Colonic mucosa (tissue), 4 donors: ENCODE data around the gene EPHB1. TPM values are rescaled to one million over a fixed set of nuclear protein-coding genes. Genes with fewer than 3 reads are reported as not detected.

Experiments used
- DNase-seq: peaks from one replicate; pipeline ENCODE4 v3.0.0-alpha.2; 2020
- H3K27ac ChIP-seq: fragments of 200-600 bp; one replicate; pipeline ENCODE4 v1.8.0; 2021
- H3K27me3 ChIP-seq: fragments of 200-600 bp; one replicate; pipeline ENCODE4 v1.8.0; 2021
- H3K36me3 ChIP-seq: fragments of 200-600 bp; one replicate; pipeline ENCODE4 v1.8.0; 2021
- H3K4me1 ChIP-seq: fragments of 200-600 bp; one replicate; pipeline ENCODE4 v1.8.0; 2021; ENCODE audit warnings: mild to moderate bottlenecking
- H3K4me3 ChIP-seq: fragments of 200-600 bp; one replicate; pipeline ENCODE4 v1.8.0; 2021
- H3K9ac ChIP-seq, 2 donors: one replicate each; pipeline ENCODE4 v1.7.0; 2013; ENCODE audit warnings: control low read depth in 2 of 2, low read depth in 2 of 2, low read length in 2 of 2
- H3K9me3 ChIP-seq: fragments of 200-600 bp; one replicate; pipeline ENCODE4 v1.8.0; 2021
- intact Hi-C: fragments of 100-400 bp; cut with DNase I; formaldehyde crosslinking; loops from one replicate; pipeline ENCODE4 v1.14.1; 2022
- total RNA-seq, 2 donors: library from RNA; stranded (reverse); fragmentation: NEBNext Ultra II Directional in 1 of 2; extraction: Animal tissue kit (Norgen Biotek cat#: 25700) in 1 of 2; gene quantifications; one replicate each; pipeline ENCODE4 v1.2.1, GENCODE V29; 2021
- TF ChIP-seq, protein P1 (sequence below): fragments of 200-600 bp; IDR thresholded peaks from one replicate; pipeline ENCODE4 v1.8.0; 2022; ENCODE audit warnings: antibody characterized with exemption, mild to moderate bottlenecking
- donor health status: healthy.
- donor health status: DM: no; HTN: no; CAD: no.
- donor health status: DM: no; HTN: no; CAD: no.

EPHB1 gene
- total RNA-seq, 2 donors from 2014 or later: 0.40 to 0.74 TPM

DNA sequence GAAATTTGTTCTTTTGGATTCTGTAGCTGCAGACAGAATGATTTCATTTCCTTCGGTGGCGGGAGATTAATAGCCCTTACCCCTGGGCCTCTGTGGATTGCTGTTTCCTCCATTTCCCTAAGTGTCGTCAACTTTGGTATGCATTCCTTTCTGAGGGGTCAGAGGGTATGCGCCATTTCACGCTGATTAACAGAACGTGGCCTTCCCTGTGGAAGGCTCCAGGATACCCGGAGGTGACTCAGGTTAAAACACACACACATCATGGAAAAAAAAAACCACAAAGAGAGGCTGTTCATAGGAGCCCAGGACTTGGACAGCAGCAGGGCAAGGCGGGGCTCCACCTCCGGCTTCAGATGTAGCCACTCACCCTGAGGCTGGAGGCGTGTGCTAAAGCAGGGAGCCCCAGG is 51.9 kb downstream of the EPHB1 start:
- H3K9me3 ChIP-seq: no peaks in the 10 kb centered on the region
- no peak overlapping the region for H3K9ac ChIP-seq
- no peaks in the 10 kb centered on the region for H3K4me1 ChIP-seq
- intact Hi-C loops: no loop called here
- no peak overlapping the region for H3K27ac ChIP-seq
- no peaks in the 10 kb centered on the region for H3K27me3 ChIP-seq
- no peaks in the 10 kb centered on the region for H3K36me3 ChIP-seq
- no peak overlapping the region for H3K4me3 ChIP-seq
- TF ChIP-seq, protein P1, sequence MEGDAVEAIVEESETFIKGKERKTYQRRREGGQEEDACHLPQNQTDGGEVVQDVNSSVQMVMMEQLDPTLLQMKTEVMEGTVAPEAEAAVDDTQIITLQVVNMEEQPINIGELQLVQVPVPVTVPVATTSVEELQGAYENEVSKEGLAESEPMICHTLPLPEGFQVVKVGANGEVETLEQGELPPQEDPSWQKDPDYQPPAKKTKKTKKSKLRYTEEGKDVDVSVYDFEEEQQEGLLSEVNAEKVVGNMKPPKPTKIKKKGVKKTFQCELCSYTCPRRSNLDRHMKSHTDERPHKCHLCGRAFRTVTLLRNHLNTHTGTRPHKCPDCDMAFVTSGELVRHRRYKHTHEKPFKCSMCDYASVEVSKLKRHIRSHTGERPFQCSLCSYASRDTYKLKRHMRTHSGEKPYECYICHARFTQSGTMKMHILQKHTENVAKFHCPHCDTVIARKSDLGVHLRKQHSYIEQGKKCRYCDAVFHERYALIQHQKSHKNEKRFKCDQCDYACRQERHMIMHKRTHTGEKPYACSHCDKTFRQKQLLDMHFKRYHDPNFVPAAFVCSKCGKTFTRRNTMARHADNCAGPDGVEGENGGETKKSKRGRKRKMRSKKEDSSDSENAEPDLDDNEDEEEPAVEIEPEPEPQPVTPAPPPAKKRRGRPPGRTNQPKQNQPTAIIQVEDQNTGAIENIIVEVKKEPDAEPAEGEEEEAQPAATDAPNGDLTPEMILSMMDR: no peak
- no peak for DNase-seq

DNA sequence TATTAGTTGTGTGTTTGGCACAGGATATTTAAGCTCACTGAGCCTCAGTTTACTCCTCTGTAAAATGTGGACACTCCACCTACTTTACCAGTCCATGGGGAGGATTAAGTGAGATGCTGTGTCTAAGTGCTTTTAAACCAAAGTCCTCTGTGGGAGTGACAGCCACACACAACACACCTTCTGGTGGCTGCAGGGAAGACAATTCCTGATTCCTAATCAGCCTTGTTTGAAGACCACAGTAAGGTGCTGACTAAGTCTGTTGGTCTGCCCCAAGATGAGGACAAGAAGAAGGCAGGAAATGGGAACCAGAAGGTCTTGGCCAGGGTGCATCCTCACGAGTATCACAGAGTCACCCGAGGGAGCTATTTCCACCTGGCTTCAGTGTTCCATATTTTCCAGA is 52.3 kb downstream of the EPHB1 start:
- Histone ChIP-seq H3K27me3 (no peaks in the 10 kb centered on the region), H3K27ac (no peak overlapping the region), H3K9me3 (no peaks in the 10 kb centered on the region), H3K4me1 (no peaks in the 10 kb centered on the region), H3K9ac (no peak overlapping the region), H3K36me3 (no peaks in the 10 kb centered on the region), H3K4me3 (no peak overlapping the region)
- intact Hi-C loops: no loop called here
- TF ChIP-seq, protein P1: no peak
- no peak for DNase-seq

DNA sequence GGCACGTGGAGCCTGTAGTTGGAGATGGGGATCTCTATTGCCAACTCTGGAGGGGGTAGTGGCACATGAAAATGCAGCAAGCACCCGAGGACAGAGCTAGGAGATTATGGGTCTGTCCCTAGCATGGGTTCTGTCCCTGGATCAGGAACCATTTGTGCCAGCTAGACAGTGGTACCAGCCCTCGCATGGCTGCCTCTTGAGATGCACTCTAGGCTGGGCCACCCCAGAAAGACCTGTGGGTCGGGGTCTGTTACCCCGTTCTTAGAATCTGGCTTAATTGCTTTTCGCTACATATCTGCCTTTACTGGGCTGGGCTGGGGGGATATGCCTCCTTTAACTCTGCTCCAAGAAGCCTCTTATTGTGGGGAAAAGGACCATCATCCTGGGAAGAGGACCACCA is 54.5 kb downstream of the EPHB1 start:
- no peak overlapping the region for H3K4me3 ChIP-seq
- TF ChIP-seq, protein P1: no peak
- no peak for DNase-seq
- intact Hi-C loops: no loop called here
- H3K9me3 ChIP-seq: no peaks in the 10 kb centered on the region
- no peaks in the 10 kb centered on the region for H3K27me3 ChIP-seq
- no peak overlapping the region for H3K27ac ChIP-seq
- H3K9ac ChIP-seq: no peak overlapping the region
- H3K4me1 ChIP-seq: no peaks in the 10 kb centered on the region
- no peaks in the 10 kb centered on the region for H3K36me3 ChIP-seq

DNA sequence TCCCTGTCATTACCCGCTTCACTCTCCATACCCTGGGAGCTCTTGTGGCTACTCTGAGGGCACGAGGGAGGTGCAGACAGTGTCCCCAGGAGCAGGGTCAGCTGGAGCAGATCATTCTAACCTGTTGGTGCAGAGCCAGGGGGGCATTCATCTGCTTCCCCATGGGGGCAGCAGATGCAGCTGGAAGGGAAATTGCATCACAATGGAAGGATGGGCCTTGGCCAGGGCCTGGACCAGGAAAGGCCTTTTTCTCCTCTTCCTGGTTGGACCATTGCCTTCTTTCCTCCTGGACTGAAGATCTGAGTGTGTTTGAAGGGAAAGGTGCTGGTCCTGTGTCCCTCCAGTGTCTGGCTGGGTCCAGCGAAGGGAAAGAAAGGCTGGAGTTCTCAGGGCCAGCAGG is 55.7 kb downstream of the EPHB1 start:
- Histone ChIP-seq H3K36me3 (no peaks in the 10 kb centered on the region), H3K4me1 (no peaks in the 10 kb centered on the region), H3K27ac (no peak overlapping the region), H3K4me3 (no peak overlapping the region), H3K27me3 (no peaks in the 10 kb centered on the region), H3K9me3 (no peaks in the 10 kb centered on the region), H3K9ac (no peak overlapping the region)
- intact Hi-C loops: no loop called here
- TF ChIP-seq, protein P1: no peak
- no peak for DNase-seq

DNA sequence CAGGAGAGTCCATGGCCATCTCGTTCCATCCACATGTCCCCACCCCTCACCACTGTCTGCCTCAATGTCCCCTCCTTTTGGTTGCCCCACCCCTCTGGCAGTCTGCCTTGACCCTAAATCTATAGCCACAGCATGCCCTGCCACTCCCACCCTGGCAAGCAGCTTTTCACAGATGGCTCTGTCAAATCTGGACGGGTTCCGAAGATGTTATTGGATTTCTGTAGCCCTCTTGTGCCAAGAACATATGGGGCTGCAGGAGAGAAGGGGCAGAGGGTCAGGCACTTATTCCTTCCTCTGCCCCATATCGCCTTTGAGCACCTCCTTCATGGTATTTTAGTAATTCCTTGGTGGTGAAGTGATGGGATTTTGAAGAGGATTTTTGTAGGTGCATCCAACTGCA is 57.1 kb downstream of the EPHB1 start:
- H3K36me3 ChIP-seq: no peaks in the 10 kb centered on the region
- intact Hi-C loops: no loop called here
- H3K9ac ChIP-seq: no peak overlapping the region
- no peak for DNase-seq
- H3K4me1 ChIP-seq: no peaks in the 10 kb centered on the region
- H3K9me3 ChIP-seq: no peaks in the 10 kb centered on the region
- H3K27me3 ChIP-seq: no peaks in the 10 kb centered on the region
- TF ChIP-seq, protein P1: no peak
- no peak overlapping the region for H3K27ac ChIP-seq
- no peak overlapping the region for H3K4me3 ChIP-seq

DNA sequence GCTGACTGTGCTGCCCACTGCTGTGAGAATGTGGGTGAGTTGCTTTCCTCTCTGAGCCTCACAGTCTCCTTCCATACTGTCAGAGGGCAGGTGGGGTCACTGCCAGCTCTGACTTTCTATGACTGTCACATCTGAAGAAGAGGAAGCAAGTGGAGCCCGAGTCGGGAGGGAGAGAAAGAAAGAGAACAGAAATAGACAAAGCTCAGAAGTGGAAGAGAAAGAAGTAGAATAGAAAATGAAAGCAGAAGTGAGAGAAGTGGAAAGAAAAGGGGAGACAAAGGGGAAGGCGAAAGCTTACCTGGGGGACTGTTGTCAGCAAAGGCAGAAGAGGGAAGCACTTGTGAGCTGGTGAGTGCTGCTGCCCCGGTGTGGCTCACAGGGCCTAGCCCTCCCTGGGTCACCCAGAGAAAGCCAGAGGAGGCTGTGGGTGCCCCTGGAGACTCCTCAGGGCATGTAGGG is 57.9 kb downstream of the EPHB1 start:
- Histone ChIP-seq H3K27me3 (no peaks in the 10 kb centered on the region), H3K27ac (no peak overlapping the region), H3K4me1 (no peaks in the 10 kb centered on the region), H3K4me3 (no peak overlapping the region), H3K36me3 (no peaks in the 10 kb centered on the region), H3K9me3 (no peaks in the 10 kb centered on the region), H3K9ac (no peak overlapping the region)
- intact Hi-C loops: no loop called here
- TF ChIP-seq, protein P1: no peak
- no peak for DNase-seq
